HCT116 (cell line): ENCODE data around the gene SPON1.

Experiments
- CTCF ChIP-seq, 3 experiments: fragments of 200-600 bp in 1 of 3; sonication (generic) in 1 of 3; IDR thresholded peaks in 2 of 3; conservative IDR thresholded peaks in 1 of 3; 2 replicates each; pipeline ENCODE4 v1.5.1; 2012 to 2017; ENCODE audit warnings: low read depth in 2 of 3, low read length in 2 of 3, antibody characterized with exemption in 1 of 3, borderline replicate concordance in 1 of 3, control low read depth in 1 of 3, mild to moderate bottlenecking in 1 of 3, mixed read lengths in 1 of 3, mixed run types in 1 of 3, moderate library complexity in 1 of 3; ENCODE audit not compliant: insufficient read depth in 1 of 3
- JUND ChIP-seq: IDR thresholded peaks from 2 replicates; pipeline ENCODE4 v1.6.1; 2012
- POLR2AphosphoS5 ChIP-seq: IDR thresholded peaks from 2 replicates; pipeline ENCODE4 v1.6.1; 2011; ENCODE audit warnings: mild to moderate bottlenecking, low read depth, low read length, moderate library complexity
- SIN3A ChIP-seq: IDR thresholded peaks from 2 replicates; pipeline ENCODE4 v1.6.1; 2012; ENCODE audit warnings: low read depth
- SP1 ChIP-seq: IDR thresholded peaks from 2 replicates; pipeline ENCODE4 v1.6.1; 2012; ENCODE audit warnings: low read depth
- ZFX ChIP-seq: fragments of 450-650 bp; IDR thresholded peaks from 2 replicates; pipeline ENCODE4 v1.6.1; 2017

GRCh38 chr11:13942378-13942777 is 20.1 kb upstream of the SPON1 start:
- TF ChIP-seq POLR2AphosphoS5: no peak
- no peak for TF ChIP-seq CTCF (IDR thresholded peaks at IDR 0.05 in 2 of 3, conservative IDR thresholded peaks at IDR 0.05 in 1 of 3; ENCODE audit: borderline replicate concordance in 1 of 3, insufficient read depth in 1 of 3, low read depth in 2 of 3, low read length in 2 of 3)
- no peak for TF ChIP-seq JUND
- TF ChIP-seq SP1: no peak
- no peak for TF ChIP-seq ZFX
- TF ChIP-seq SIN3A: no peak
